WTC11 (cell line): ENCODE results near the gene CFAP100.

Experiments used
- ATF2 ChIP-seq: sonication (generic); formaldehyde crosslinking; IDR thresholded peaks from 2 replicates; pipeline ENCODE4 v1.8.1; 2022; ENCODE audit warnings: low read depth, missing genetic modification reagents, borderline replicate concordance
- CREB1 ChIP-seq: sonication (generic); formaldehyde crosslinking; IDR thresholded peaks from 2 replicates; pipeline ENCODE4 v1.8.0; 2023; ENCODE audit warnings: mild to moderate bottlenecking, missing genetic modification reagents
- CTCF ChIP-seq: fragments of 200-600 bp; IDR thresholded peaks from 2 replicates; pipeline ENCODE4 v1.8.0; 2022; ENCODE audit warnings: antibody characterized with exemption
- ETV6 ChIP-seq: sonication (generic); formaldehyde crosslinking; IDR thresholded peaks from 2 replicates; pipeline ENCODE4 v1.8.1; 2022; ENCODE audit warnings: mild to moderate bottlenecking, missing genetic modification reagents
- JUN ChIP-seq: sonication (generic); formaldehyde crosslinking; IDR thresholded peaks from 2 replicates; pipeline ENCODE4 v1.8.0; 2023; ENCODE audit warnings: mild to moderate bottlenecking, missing genetic modification reagents
- KAT7 ChIP-seq: sonication (generic); formaldehyde crosslinking; IDR thresholded peaks from 2 replicates; pipeline ENCODE4 v1.8.1; 2023; ENCODE audit warnings: missing genetic modification reagents, mild to moderate bottlenecking, borderline replicate concordance
- MAX ChIP-seq: sonication (generic); formaldehyde crosslinking; IDR thresholded peaks from 2 replicates; pipeline ENCODE4 v1.8.0; 2022; ENCODE audit warnings: mild to moderate bottlenecking, missing genetic modification reagents
- NR3C1 ChIP-seq: sonication (generic); formaldehyde crosslinking; conservative IDR thresholded peaks from 2 replicates; pipeline ENCODE4 v1.8.1; 2023; ENCODE audit warnings: low read depth, mild to moderate bottlenecking, missing genetic modification reagents
- SMAD4 ChIP-seq: sonication (generic); formaldehyde crosslinking; IDR thresholded peaks from 2 replicates; pipeline ENCODE4 v1.8.0; 2022; ENCODE audit warnings: mild to moderate bottlenecking, missing genetic modification reagents
- SP1 ChIP-seq: sonication (generic); formaldehyde crosslinking; conservative IDR thresholded peaks from 2 replicates; pipeline ENCODE4 v1.8.1; 2022; ENCODE audit warnings: missing genetic modification reagents
- TEAD4 ChIP-seq: sonication (generic); formaldehyde crosslinking; IDR thresholded peaks from 2 replicates; pipeline ENCODE4 v1.8.0; 2022; ENCODE audit warnings: mild to moderate bottlenecking, missing genetic modification reagents
- ZBTB43 ChIP-seq: sonication (generic); formaldehyde crosslinking; IDR thresholded peaks from 2 replicates; pipeline ENCODE4 v1.8.1; 2023; ENCODE audit warnings: mild to moderate bottlenecking, missing genetic modification reagents
- ZNF423 ChIP-seq: fragments of 250-450 bp; sonication (Bioruptor Pico); IDR thresholded peaks from 2 replicates; pipeline ENCODE4 v2.1.2; 2022; ENCODE audit warnings: mild to moderate bottlenecking, moderate library complexity

- TF ChIP-seq KAT7 (CRISPR knock-in tag) (no peak), ZNF423 (no peak), CTCF (no peak), TEAD4 (CRISPR knock-in tag) (no peak), CREB1 (CRISPR knock-in tag) (no peak), ATF2 (CRISPR knock-in tag) (no peak), SP1 (CRISPR knock-in tag) (no peak), JUN (CRISPR knock-in tag) (no peak), MAX (CRISPR knock-in tag) (no peak), ZBTB43 (CRISPR knock-in tag) (no peak), ETV6 (CRISPR knock-in tag) (no peak), NR3C1 (CRISPR knock-in tag) (no peak), SMAD4 (CRISPR knock-in tag) (no peak)
Measured at GRCh38 chr3:126418661-126419131, 24.0 kb downstream of the CFAP100 start.
